Activated naive CD8-positive, alpha-beta T cell (primary cell): ENCODE data around the gene EPN2.

Experiments
- H3K27ac Mint-ChIP-seq: one replicate; pipeline ENCODE4 v1.8.0; 2021; ENCODE audit warnings: mixed read lengths
- H3K27me3 Mint-ChIP-seq: one replicate; pipeline ENCODE4 v1.8.0; 2021; ENCODE audit warnings: mixed read lengths
- H3K36me3 Mint-ChIP-seq: one replicate; pipeline ENCODE4 v1.8.0; 2021; ENCODE audit warnings: mixed read lengths
- H3K4me1 Mint-ChIP-seq: one replicate; pipeline ENCODE4 v1.8.0; 2021; ENCODE audit warnings: low read depth, mixed read lengths
- H3K4me3 Mint-ChIP-seq: one replicate; pipeline ENCODE4 v1.8.0; 2021; ENCODE audit warnings: mild to moderate bottlenecking, mixed read lengths
- H3K9me3 Mint-ChIP-seq: one replicate; pipeline ENCODE4 v1.8.0; 2021; ENCODE audit warnings: low read depth, mixed read lengths

Gene EPN2

DNA sequence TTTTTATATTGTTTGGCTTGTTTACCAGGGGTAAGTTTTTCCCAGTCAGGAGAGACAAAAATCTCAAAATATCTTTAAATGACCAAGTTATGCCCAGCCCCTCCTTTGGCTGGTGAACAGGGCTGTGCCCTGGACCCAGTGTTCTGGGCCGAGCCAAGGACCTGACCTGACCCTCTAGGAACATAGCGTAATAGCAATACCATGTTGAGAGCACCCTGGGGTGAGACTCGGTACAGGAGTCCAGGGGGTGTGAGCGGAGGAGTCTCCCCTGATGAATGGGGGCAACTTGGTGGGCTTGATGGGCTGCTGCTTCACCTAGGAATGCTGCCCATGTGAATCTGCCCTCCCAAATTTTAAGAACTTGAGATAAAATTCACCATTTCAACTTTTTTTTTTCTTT lies 77.9 kb downstream of the EPN2 start:
- Mint-ChIP-seq H3K9me3 (no peaks in the 10 kb centered on the region), H3K4me1 (no peaks in the 10 kb centered on the region), H3K27me3 (peaks cover 18% of the 10 kb centered on the region), H3K4me3 (no peak overlapping the region), H3K27ac (no peak overlapping the region), H3K36me3 (peaks cover 6% of the 10 kb centered on the region)

DNA sequence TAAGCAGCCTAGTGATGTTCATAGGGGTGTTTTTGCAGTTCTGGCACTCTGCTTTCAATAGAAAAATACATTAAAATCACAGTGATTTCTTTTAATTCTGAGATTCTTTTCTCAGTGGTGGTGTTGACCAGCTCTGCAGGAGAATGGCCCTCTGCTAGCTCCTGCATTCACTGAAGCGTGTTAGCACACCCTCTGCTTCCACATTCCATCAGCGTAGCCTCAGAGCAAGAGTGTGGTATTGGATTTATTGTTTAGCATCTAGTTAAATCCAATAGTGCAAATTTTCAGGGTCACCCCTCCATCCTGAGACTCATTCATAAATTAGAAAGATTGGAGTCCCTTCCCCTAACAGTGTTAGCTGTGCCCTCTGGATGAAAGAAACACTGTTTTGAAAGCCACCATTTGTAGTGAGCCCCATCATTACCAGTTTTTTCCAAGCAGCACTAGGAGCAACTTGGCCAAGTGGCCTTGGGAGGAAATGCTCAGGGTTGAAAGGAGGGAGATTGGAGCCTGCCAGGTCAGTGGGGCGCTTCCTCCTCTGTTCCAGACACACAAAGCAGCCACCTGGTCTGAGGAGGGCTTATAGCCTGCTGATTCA lies 79.7 kb downstream of the EPN2 start:
- peaks cover 11% of the 10 kb centered on the region for H3K27me3 Mint-ChIP-seq
- H3K4me1 Mint-ChIP-seq, result no peaks in the 10 kb centered on the region
- H3K9me3 Mint-ChIP-seq, result no peaks in the 10 kb centered on the region
- no peak overlapping the region for H3K27ac Mint-ChIP-seq
- H3K4me3 Mint-ChIP-seq, result no peak overlapping the region
- peaks cover 6% of the 10 kb centered on the region for H3K36me3 Mint-ChIP-seq

DNA sequence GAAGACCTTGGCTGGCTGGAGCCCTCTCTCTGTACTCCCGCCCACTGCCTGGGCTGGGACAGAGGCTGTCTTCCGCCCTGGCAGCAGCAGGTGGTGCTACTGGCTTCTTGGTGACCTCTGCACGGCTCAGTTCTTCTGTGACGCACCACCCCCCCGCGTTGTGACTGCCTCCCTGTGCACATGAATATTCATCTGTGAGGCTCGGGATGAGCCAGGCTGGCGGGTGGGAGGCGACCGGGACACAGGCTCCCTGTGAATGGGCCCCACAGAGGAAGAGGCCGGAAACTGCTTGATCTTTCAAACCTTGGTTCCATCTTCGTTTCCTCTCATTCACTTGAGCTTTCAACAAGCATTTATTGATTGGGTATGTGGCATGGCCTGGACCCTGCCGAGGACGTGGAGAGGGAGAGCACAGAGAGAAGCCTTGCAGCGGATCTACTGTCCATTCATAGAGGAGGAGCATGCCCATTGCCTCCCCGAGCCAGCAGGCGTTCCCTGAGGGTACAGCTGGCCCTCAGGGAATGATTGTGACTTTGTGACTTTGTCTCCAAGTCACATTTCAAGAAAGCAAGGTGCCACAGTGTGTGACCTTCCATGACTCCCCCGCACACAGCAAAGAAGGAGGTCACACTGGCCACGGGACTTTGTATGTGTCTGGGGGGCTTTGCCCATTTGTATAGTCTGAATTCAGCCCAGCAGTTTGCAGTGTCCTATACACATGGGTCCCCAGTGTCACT lies 80.4 kb downstream of the EPN2 start:
- H3K4me3 Mint-ChIP-seq, result no peak overlapping the region
- peaks cover 6% of the 10 kb centered on the region for H3K36me3 Mint-ChIP-seq
- H3K4me1 Mint-ChIP-seq, result no peaks in the 10 kb centered on the region
- no peaks in the 10 kb centered on the region for H3K9me3 Mint-ChIP-seq
- H3K27me3 Mint-ChIP-seq, result peaks cover 10% of the 10 kb centered on the region
- H3K27ac Mint-ChIP-seq, result no peak overlapping the region

DNA sequence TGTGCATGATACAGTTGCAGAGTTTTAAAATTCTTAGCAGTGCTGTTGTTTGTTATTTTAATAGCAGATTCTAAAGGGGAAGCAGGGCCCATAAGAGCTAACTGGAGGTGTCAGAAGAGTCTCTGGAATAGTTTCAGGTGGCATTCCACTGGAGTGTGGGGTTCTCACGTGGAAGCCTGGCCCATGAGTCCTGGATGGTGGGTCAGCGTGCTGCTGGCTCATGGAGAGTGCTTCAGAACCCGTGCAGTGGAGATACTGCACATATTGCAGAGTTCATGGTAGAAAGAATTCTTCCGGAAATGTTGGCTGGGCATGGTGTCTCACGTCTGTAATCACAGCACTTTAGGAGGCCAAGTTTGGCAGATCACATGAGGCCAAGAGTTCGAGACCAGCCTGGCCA lies 81.4 kb downstream of the EPN2 start:
- H3K9me3 Mint-ChIP-seq, result no peaks in the 10 kb centered on the region
- H3K27ac Mint-ChIP-seq, result no peak overlapping the region
- H3K36me3 Mint-ChIP-seq, result peaks cover 4% of the 10 kb centered on the region
- H3K27me3 Mint-ChIP-seq, result peaks cover 7% of the 10 kb centered on the region
- no peak overlapping the region for H3K4me3 Mint-ChIP-seq
- no peaks in the 10 kb centered on the region for H3K4me1 Mint-ChIP-seq

DNA sequence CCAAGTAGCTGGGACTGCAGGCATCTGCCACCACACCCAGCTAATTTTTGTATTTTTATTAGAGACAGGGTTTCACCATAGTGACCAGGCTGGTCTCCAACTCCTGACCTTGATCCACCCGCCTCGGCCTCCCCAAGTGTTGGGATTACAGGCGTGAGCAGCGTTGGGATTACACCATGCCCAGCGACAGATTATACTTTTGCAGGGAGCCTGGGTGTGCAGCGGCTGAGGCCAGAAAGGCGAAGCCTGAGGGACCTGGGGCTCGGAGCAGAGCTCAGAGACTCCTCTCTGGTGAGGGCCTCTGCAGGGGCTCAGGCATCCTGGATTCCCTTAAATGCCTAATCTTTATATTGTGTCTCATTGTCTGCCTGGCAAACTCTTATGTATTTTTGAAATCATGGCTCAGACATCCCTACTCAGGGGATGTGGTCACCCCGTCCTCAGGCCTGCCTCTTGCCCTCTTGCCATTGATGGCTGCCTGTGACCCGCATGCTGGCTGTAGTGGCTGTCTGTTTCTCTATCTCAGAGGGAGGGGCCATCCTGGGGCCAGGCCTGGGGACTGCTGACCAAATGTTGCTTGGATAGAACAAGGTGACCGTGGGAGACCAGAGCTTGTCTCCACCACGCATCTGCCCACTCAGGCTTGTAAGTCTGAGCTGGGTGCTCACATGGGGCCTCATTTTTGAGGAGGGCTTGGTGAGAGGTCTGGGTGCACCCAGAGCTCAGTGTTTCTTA lies 82.8 kb downstream of the EPN2 start:
- Mint-ChIP-seq H3K4me1 (no peaks in the 10 kb centered on the region), H3K27ac (no peak overlapping the region), H3K27me3 (peaks cover 2% of the 10 kb centered on the region), H3K4me3 (no peak overlapping the region), H3K36me3 (no peaks in the 10 kb centered on the region), H3K9me3 (peaks cover under 1% of the 10 kb centered on the region)

DNA sequence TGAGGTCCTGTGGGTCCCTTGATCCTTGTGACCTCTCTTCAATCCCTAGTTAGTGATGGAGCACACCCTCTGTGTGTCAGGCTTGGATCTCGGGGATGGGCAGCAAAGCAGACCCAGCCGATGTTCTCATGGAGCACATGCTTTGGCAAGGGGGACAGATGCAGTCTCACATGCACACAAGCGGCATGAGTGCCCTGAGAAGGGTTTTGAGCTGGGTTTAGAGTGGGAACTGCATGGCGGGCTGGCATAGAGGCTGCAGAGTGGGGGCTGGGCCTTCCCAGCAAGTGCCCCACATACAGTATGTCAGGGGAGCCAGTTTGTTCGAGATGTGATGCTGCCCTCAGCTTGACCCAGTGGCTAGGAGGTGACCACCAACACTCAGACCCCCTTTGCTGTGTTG lies 83.7 kb downstream of the EPN2 start:
- H3K27ac Mint-ChIP-seq, result no peak overlapping the region

DNA sequence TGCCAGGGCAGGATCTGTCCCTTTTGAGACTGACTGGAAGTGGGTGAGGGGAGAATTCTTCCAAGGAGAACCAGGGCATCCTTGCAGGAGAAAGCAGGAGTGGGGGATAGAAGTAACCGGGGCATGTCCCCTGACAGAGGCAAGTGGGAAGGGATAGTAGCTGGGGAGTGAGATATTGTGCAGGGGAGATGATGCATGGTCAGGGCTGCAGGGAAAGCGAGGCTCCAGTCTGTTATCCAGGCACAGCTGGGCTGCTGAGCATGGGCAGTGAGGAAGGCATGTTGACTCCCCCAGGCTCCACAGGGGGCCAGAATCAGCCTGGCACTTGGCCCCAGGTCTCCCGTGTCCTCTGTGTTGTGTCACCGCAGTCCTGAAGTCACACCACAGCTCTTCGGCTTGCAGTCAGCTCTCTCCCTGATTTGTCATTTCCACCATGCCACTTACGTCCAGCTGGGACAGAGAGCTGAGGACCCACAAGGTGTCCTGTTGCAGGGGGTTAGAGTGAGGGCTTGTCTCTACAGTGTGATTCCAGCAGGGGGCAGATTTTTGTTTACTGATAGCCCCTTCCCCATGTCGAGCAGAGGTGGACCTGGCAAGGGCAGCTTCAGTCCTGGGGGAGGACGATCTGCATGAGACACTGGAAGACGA lies 84.4 kb downstream of the EPN2 start:
- H3K4me1 Mint-ChIP-seq, result no peaks in the 10 kb centered on the region

More for the DNA sequence above, 83.7 kb downstream of the EPN2 start:
- H3K27me3 Mint-ChIP-seq, result peaks cover 3% of the 10 kb centered on the region
- no peak overlapping the region for H3K4me3 Mint-ChIP-seq
- H3K36me3 Mint-ChIP-seq, result peaks cover 2% of the 10 kb centered on the region
- H3K9me3 Mint-ChIP-seq, result peaks cover 10% of the 10 kb centered on the region
- no peaks in the 10 kb centered on the region for H3K4me1 Mint-ChIP-seq

DNA sequence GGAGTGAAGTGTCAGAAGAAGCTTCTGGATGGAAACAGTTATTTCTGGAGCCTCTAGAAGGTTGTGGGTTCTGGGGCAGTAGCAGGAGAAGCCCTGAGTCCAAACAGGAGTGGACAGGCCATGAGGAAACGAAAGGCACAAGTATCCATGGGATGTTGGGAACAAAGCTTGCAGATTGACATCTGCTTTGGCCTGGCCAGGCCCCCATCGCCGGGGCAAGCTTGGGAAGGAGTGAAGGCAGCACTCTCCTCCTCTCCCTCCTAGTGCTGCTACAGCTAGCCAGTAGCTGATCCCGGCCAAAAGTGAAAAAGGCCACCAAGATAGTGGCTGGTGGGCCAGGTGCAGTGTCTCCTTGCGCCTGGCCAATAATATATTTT lies 85.0 kb downstream of the EPN2 start:
- H3K9me3 Mint-ChIP-seq, result peaks cover 12% of the 10 kb centered on the region
- peaks cover 5% of the 10 kb centered on the region for H3K36me3 Mint-ChIP-seq
- H3K4me3 Mint-ChIP-seq, result no peak overlapping the region
- no peak overlapping the region for H3K27ac Mint-ChIP-seq
- H3K4me1 Mint-ChIP-seq, result no peaks in the 10 kb centered on the region
- H3K27me3 Mint-ChIP-seq, result peaks cover 1% of the 10 kb centered on the region

More for the DNA sequence above, 84.4 kb downstream of the EPN2 start:
- H3K27ac Mint-ChIP-seq, result no peak overlapping the region
- peaks cover 12% of the 10 kb centered on the region for H3K9me3 Mint-ChIP-seq
- H3K4me3 Mint-ChIP-seq, result no peak overlapping the region
- H3K36me3 Mint-ChIP-seq, result peaks cover 5% of the 10 kb centered on the region
- H3K27me3 Mint-ChIP-seq, result peaks cover 3% of the 10 kb centered on the region

DNA sequence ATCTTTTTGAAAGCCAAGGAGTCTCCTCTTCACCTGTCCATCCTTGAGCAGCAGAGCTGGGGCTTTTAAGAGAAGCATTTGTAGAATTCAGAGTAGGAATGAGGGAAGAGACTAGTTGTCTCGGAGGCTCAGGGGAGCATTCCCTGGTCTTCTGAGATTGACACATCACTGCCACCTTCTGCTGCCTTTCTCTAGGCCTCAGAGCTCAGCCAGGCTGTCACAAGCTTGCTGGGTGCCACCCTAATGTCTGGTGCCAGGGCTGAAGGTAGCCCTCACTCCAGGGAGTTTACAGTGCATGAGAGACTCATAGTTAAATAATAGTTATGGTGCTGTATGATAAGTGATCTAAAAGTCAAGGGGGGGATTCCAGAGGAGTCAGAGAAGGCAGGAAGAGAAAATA lies 85.7 kb downstream of the EPN2 start:
- Mint-ChIP-seq H3K27me3 (peaks cover 1% of the 10 kb centered on the region), H3K4me1 (no peaks in the 10 kb centered on the region), H3K27ac (no peak overlapping the region), H3K36me3 (peaks cover 5% of the 10 kb centered on the region), H3K9me3 (peaks cover 12% of the 10 kb centered on the region), H3K4me3 (no peak overlapping the region)

DNA sequence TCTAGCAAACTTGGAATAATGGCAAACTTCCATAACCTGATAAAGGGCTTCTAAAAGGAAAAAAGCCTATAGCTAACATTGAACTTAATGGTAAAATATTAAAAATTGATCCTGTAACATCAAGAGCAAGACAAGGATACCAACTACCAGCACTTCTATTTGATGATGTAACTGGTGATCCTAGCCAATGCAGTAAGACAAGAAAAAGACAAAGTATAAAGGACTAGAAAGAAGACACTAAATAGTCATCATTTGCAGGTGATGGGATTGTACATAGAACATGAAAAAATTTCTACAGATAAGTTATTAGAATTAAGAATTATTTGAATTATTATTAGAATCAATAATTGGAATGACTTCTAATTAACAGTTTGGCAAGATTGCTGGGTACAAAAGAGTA lies 88.4 kb downstream of the EPN2 start:
- Mint-ChIP-seq H3K4me3 (no peak overlapping the region), H3K9me3 (peaks cover 12% of the 10 kb centered on the region), H3K27me3 (peaks cover 1% of the 10 kb centered on the region), H3K4me1 (no peaks in the 10 kb centered on the region), H3K27ac (no peak overlapping the region), H3K36me3 (peaks cover 5% of the 10 kb centered on the region)

DNA sequence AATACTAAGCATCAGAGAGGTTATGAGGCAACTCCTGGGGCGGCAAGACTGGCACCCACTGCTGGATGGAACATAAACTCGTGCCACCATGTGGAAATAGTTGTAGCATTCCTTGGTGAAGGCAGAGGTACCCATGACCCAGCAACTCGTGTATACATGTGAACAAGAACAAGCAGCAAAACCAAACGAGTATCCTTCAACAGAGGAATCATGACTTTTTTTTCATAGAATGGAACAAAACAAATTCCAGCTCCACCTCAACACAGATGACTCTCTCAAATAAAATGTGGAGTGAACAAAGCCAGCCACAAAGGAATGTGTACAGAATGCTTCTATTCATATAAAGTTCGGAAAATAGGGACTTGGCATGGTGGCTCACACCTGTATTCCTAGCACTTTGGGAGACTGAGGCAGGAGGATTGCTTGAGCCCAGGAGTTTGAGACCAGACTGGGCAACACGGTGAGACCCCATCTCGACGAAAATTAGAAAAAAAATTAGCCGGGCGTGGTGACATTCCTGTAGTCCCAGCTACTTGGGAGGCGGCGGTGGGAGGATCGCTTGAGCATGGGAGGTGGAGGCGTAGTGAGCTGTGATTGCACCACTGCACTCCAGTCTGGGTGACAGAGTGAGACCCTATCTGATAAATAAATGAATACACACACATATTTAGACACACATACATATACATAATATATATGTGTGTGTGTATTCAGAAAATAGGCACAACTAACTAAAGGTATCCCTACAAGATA lies 90.0 kb downstream of the EPN2 start:
- H3K27ac Mint-ChIP-seq, result no peak overlapping the region
- H3K4me3 Mint-ChIP-seq, result no peak overlapping the region
- H3K4me1 Mint-ChIP-seq, result no peaks in the 10 kb centered on the region
- peaks cover 5% of the 10 kb centered on the region for H3K36me3 Mint-ChIP-seq
- H3K9me3 Mint-ChIP-seq, result peaks cover 12% of the 10 kb centered on the region
- peaks cover 1% of the 10 kb centered on the region for H3K27me3 Mint-ChIP-seq

DNA sequence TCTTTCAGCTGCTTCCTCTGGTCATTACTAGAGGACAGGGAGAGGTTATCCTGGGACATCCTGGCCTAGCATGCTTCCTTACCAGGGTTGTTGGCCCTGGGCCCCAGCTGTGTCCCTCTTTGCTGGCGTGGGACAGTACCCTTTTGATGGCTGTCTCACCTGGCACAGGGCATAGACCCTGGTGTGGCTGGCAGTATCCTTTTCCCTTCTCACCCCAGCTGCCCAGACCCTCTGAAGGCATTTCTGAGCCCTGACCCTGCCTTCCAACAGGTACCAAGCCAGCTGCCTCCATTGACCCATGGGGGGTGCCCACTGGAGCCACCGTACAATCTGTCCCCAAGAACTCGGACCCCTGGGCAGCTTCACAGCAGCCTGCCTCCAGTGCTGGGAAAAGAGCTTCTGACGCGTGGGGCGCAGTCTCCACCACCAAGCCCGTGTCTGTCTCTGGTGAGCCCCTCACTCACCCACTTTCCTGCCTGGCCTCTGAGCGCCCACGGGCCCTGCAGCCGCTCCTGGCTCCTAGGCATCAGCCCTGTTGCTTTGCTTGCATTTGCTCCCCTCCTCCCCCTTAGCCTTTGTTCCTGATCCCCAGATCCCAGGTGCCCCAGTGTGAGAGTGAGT lies 91.4 kb downstream of the EPN2 start:
- peaks cover 5% of the 10 kb centered on the region for H3K36me3 Mint-ChIP-seq
- H3K4me3 Mint-ChIP-seq, result no peak overlapping the region
- H3K27me3 Mint-ChIP-seq, result peaks cover 1% of the 10 kb centered on the region
- no peak overlapping the region for H3K27ac Mint-ChIP-seq
- H3K4me1 Mint-ChIP-seq, result no peaks in the 10 kb centered on the region
- H3K9me3 Mint-ChIP-seq, result peaks cover 12% of the 10 kb centered on the region

DNA sequence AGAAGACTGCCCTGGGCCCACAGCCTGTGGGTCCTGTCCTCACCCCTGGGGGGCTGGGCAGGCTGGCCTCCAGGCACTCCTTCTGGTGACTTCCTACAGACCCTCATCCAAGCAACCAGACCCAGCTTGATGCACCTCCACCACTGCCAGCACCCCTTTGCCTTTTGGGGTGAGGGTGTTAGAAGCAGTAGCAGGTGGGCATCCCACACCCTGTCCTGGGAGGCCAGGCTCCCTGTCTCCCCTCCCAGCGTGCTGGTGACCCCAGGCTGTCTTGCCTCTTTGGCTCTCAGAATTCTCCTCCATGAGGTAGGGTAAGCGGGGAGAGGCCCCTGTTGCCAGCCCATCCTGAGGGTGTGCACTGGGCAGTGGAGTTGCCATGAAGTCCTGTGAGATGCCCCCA lies 92.0 kb downstream of the EPN2 start:
- Mint-ChIP-seq H3K9me3 (peaks cover 12% of the 10 kb centered on the region), H3K4me1 (no peaks in the 10 kb centered on the region), H3K27ac (no peak overlapping the region), H3K4me3 (no peak overlapping the region), H3K27me3 (peaks cover 1% of the 10 kb centered on the region), H3K36me3 (peaks cover 5% of the 10 kb centered on the region)

DNA sequence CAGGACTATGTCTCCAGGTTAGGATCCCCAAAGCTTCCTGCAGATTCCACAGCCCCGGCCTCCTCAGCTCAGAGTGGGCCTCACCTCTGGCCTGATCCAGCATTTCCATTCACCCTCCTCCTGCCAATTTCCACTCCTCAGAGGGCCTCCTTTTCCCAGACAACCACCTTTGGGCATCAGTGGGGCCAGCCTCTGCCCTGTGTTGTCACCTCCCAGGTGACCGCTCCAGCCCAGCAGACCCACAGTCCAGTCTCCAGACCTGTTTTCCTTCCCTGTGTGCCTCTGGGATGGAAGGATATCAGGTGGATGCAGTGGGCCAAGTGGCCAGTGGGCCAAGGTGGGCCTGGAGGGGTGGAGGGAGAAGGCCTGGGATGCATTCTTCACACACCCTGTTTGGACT lies 92.7 kb downstream of the EPN2 start:
- no peak overlapping the region for H3K27ac Mint-ChIP-seq
- H3K36me3 Mint-ChIP-seq, result peaks cover 5% of the 10 kb centered on the region
- peaks cover 1% of the 10 kb centered on the region for H3K27me3 Mint-ChIP-seq
- no peaks in the 10 kb centered on the region for H3K4me1 Mint-ChIP-seq
- H3K4me3 Mint-ChIP-seq, result no peak overlapping the region
- peaks cover 12% of the 10 kb centered on the region for H3K9me3 Mint-ChIP-seq
